Occipital lobe (tissue), 2 donors: ENCODE results near the gene ALDH1A3. TPM values are rescaled to one million over a fixed set of nuclear protein-coding genes. Genes with fewer than 3 reads are reported as not detected.

Experiments used
- DNase-seq: peaks from one replicate; lab custom pipeline; 2025; lab: John Stamatoyannopoulos, UW
- total RNA-seq: library from RNA; depleted of rRNA; stranded (reverse); fragments of >200 nt; gene quantifications from one replicate; pipeline ENCODE4 v1.2.3, GENCODE V29; 2014

Gene ALDH1A3
- total RNA-seq, 1 donor from 2014 or later, result 1.9 TPM

GRCh38 chr15:100901296-100901695 lies 21.7 kb downstream of the ALDH1A3 start:
- no peak for DNase-seq

GRCh38 chr15:100901702-100902435 lies 22.2 kb downstream of the ALDH1A3 start:
- DNase-seq, result no peak

- no peak for DNase-seq
Observed at GRCh38 chr15:100902436-100903167, 23.0 kb downstream of the ALDH1A3 start.

GRCh38 chr15:100903168-100903554 lies 23.5 kb downstream of the ALDH1A3 start:
- no peak for DNase-seq

GRCh38 chr15:100905850-100906249 lies 26.2 kb downstream of the ALDH1A3 start:
- DNase-seq, result no peak

- no peak for DNase-seq
Observed at GRCh38 chr15:100908466-100908865, 28.8 kb downstream of the ALDH1A3 start.

GRCh38 chr15:100909565-100909964 lies 29.9 kb downstream of the ALDH1A3 start:
- DNase-seq, result no peak

GRCh38 chr15:100909989-100910955 lies 30.6 kb downstream of the ALDH1A3 start:
- no peak for DNase-seq

GRCh38 chr15:100911086-100911485 lies 31.5 kb downstream of the ALDH1A3 start:
- no peak for DNase-seq

GRCh38 chr15:100913961-100914360 lies 34.3 kb downstream of the ALDH1A3 start:
- DNase-seq, result no peak

GRCh38 chr15:100914876-100915275 lies 35.2 kb downstream of the ALDH1A3 start:
- no peak for DNase-seq

GRCh38 chr15:100918034-100918689 lies 38.5 kb downstream of the ALDH1A3 start:
- peak; percentile 23 for DNase-seq

GRCh38 chr15:100918690-100919480 lies 39.3 kb downstream of the ALDH1A3 start, which contains the start of gene LRRK1:
Gene LRRK1, plus strand, starts transcription at chr15:100919357. Its CDS starts 5,276 bp downstream, at chr15:100924633.
- no peak for DNase-seq

GRCh38 chr15:100919481-100920405 lies 40.1 kb downstream of the ALDH1A3 start:
- DNase-seq, result no peak

GRCh38 chr15:100920516-100921135 lies 41.0 kb downstream of the ALDH1A3 start:
- no peak for DNase-seq

GRCh38 chr15:100922192-100923040 lies 42.8 kb downstream of the ALDH1A3 start:
- no peak for DNase-seq

GRCh38 chr15:100923076-100923475 lies 43.4 kb downstream of the ALDH1A3 start:
- DNase-seq, result no peak

GRCh38 chr15:100923902-100924301 lies 44.3 kb downstream of the ALDH1A3 start:
- no peak for DNase-seq
